OCI-LY3 (cell line): Measurements from ENCODE around the gene GPR137B.

ENCODE experiments used
- H2AFZ ChIP-seq: fragments of 200-600, 300-600 bp; shearing (Covaris generic); 2 replicates; pipeline ENCODE4 v1.6.0; 2014; ENCODE audit warnings: antibody characterized with exemption, low read depth, low read length
- H3K27ac ChIP-seq: fragments of 200-600, 300-600 bp; sonication (generic); 2 replicates; pipeline ENCODE4 v1.5.1; 2014; ENCODE audit warnings: mild to moderate bottlenecking, low read length, moderate library complexity, mixed read lengths
- H3K27me3 ChIP-seq: fragments of 200-600, 300-600 bp; sonication (generic); 2 replicates; pipeline ENCODE4 v1.6.1; 2014; ENCODE audit warnings: low read depth, low read length, mixed read lengths
- H3K36me3 ChIP-seq: fragments of 200-600, 300-600 bp; sonication (generic); replicated peaks from 2 replicates; pipeline ENCODE3; 2014; ENCODE audit warnings: low read depth, low read length, mixed read lengths
- H3K4me1 ChIP-seq: fragments of 300-600, 200-600 bp; sonication (generic); 2 replicates; pipeline ENCODE4 v1.6.1; 2014; ENCODE audit warnings: low read length, mixed read lengths
- H3K4me2 ChIP-seq: fragments of 200-600, 300-600 bp; sonication (generic); 2 replicates; pipeline ENCODE4 v1.6.1; 2014; ENCODE audit warnings: low read length, mixed read lengths
- H3K4me3 ChIP-seq: fragments of 300-600, 200-600 bp; sonication (generic); 2 replicates; pipeline ENCODE4 v1.5.1; 2014; ENCODE audit warnings: antibody characterized with exemption, mild to moderate bottlenecking, low read length, moderate library complexity
- H3K79me2 ChIP-seq: fragments of 300-600, 200-600 bp; shearing (Covaris generic); 2 replicates; pipeline ENCODE4 v1.6.1; 2014; ENCODE audit warnings: mild to moderate bottlenecking, low read length, mixed read lengths
- H3K9ac ChIP-seq: fragments of 300-600, 200-600 bp; shearing (Covaris generic); 2 replicates; pipeline ENCODE4 v1.6.0; 2014; ENCODE audit warnings: mild to moderate bottlenecking, low read length, moderate library complexity
- H3K9me3 ChIP-seq: fragments of 200-600, 300-600 bp; shearing (Covaris generic); 2 replicates; pipeline ENCODE4 v1.6.1; 2014; ENCODE audit warnings: low read length, mixed read lengths; ENCODE audit not compliant: insufficient read depth
- H4K20me1 ChIP-seq: fragments of 200-600, 300-600 bp; sonication (generic); 2 replicates; pipeline ENCODE4 v1.6.1; 2016; ENCODE audit warnings: low read length, mixed read lengths; ENCODE audit not compliant: insufficient read depth
- CTCF ChIP-seq: fragments of 200-600, 300-600 bp; sonication (generic); IDR thresholded peaks from 2 replicates; pipeline ENCODE4 v1.5.1; 2014; ENCODE audit warnings: antibody characterized with exemption, low read length, low read depth
- EZH2phosphoT487 ChIP-seq: fragments of 200-600 bp; shearing (Covaris generic); IDR thresholded peaks from 2 replicates; pipeline ENCODE4 v1.6.1; 2018; ENCODE audit warnings: antibody characterized with exemption, mixed run types, low read depth

GPR137B gene

GRCh38 chr1:236137285-236137852 lies 5.0 kb upstream of the GPR137B start:
- Histone ChIP-seq H3K4me1 (peaks cover 19% of the 10 kb centered on the region), H2AFZ (no peak overlapping the region), H3K9me3 (no peaks in the 10 kb centered on the region), H3K36me3 (no peaks in the 10 kb centered on the region), H4K20me1 (no peaks in the 10 kb centered on the region), H3K27ac (no peak overlapping the region), H3K27me3 (peaks cover 67% of the 10 kb centered on the region), H3K4me2 (no peak overlapping the region), H3K79me2 (peaks cover under 1% of the 10 kb centered on the region; the same call in 1 of the 2 replicates), H3K9ac (no peak overlapping the region), H3K4me3 (no peak overlapping the region)
- TF ChIP-seq CTCF (peak; percentile 60), EZH2phosphoT487 (no peak)

DNA sequence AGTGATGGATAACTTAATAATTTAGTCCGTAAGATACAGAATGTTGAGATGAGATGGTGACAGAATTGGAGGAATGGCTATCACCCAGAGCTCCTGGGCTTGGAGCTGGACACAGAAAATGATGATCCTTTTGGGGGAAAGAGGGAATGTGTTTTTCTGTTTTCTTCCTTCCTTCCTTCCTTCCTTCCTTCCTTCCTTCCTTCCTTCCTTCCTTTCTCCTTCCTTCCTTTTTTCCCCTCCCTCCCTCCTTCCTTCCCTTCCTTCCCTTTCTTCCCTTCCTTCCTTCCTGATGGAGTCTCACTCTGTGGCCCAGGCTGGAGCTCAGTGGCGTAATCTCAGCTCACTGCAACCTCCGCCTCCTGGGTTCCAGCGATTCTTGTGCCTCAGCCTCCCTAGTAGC lies 2.8 kb upstream of the GPR137B start:
- no peak overlapping the region for H3K4me2 ChIP-seq
- TF ChIP-seq CTCF = no peak
- no peak for TF ChIP-seq EZH2phosphoT487
- no peaks in the 10 kb centered on the region for H3K9me3 ChIP-seq
- H2AFZ ChIP-seq = no peak overlapping the region
- H3K27ac ChIP-seq = no peak overlapping the region
- H3K79me2 ChIP-seq = peaks cover 21% of the 10 kb centered on the region
- no peak overlapping the region for H3K4me3 ChIP-seq
- H3K4me1 ChIP-seq = peaks cover 21% of the 10 kb centered on the region
- H4K20me1 ChIP-seq = peaks cover 13% of the 10 kb centered on the region
- no peak overlapping the region for H3K9ac ChIP-seq
- H3K36me3 ChIP-seq = peaks cover 10% of the 10 kb centered on the region
- peaks cover 56% of the 10 kb centered on the region for H3K27me3 ChIP-seq

GRCh38 chr1:236140705-236141446 lies 1.5 kb upstream of the GPR137B start:
- Histone ChIP-seq H3K4me2 (peak overlapping the region; percentile 78), H3K4me3 (peak overlapping the region; percentile 76), H2AFZ (no peak overlapping the region), H3K36me3 (peaks cover 20% of the 10 kb centered on the region), H3K9me3 (no peaks in the 10 kb centered on the region), H3K4me1 (peaks cover 29% of the 10 kb centered on the region), H3K9ac (peak overlapping the region; percentile 57; the same call in 1 of the 2 replicates), H3K79me2 (peaks cover 35% of the 10 kb centered on the region), H4K20me1 (peaks cover 27% of the 10 kb centered on the region), H3K27me3 (peaks cover 42% of the 10 kb centered on the region), H3K27ac (no peak overlapping the region)
- TF ChIP-seq EZH2phosphoT487 (no peak), CTCF (no peak)

DNA sequence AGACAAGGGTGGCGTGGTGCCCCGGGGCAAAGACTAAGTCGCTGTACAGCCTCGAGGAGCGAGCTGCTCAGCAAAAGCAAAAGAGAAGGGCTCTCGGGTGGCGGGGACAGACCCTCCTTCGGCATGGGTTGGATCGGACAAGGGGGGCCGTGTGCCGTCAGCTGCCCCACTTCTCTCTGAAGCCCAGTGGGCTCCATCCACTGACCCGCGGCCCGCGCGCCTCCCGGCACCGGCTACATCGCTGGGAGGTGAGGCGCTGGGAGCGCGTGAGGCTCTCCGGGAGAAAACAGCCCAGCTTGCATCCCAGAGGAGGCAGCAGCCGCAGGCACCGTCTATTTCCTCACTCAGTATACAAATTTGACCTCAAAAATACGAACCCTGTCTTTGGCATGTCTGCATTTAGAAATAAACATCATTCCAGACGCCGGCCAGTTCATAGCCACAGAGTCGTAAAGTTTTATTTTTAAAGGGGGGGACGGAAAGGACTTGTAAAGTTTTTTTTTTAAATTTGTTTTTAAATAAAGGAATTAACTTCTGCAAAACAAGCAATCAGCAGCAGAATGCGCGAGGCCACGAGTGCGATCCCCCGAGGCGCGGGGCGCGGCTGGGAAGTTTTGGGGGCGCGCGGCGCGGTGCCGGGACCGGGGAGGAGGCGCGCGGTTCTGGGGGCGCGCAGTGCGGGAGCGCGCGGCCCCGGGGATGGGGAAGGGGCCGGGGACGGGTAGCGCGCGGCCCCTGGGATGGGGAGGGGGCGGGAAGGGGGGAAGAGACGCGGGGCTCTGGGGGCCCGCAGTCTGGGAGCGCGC lies 689 bp upstream of the GPR137B start:
- Histone ChIP-seq H3K27ac (peak overlapping the region; percentile 48), H3K27me3 (peaks cover 39% of the 10 kb centered on the region)

More for the DNA sequence above, 689 bp upstream of the GPR137B start:
- peaks cover 35% of the 10 kb centered on the region for H4K20me1 ChIP-seq
- H3K4me3 ChIP-seq = peak overlapping the region; percentile 76
- H3K4me1 ChIP-seq = peaks cover 29% of the 10 kb centered on the region
- peak overlapping the region; percentile 78 for H3K4me2 ChIP-seq
- no peaks in the 10 kb centered on the region for H3K9me3 ChIP-seq
- TF ChIP-seq CTCF = no peak
- no peak for TF ChIP-seq EZH2phosphoT487
- H3K36me3 ChIP-seq = peaks cover 28% of the 10 kb centered on the region
- H3K9ac ChIP-seq = peak overlapping the region; percentile 57
- H2AFZ ChIP-seq = peak overlapping the region; percentile 82
- peaks cover 43% of the 10 kb centered on the region for H3K79me2 ChIP-seq
